Dermis blood vessel endothelial cell (primary cell): ENCODE measurements around the gene CHEK1. TPM values are rescaled to one million over a fixed set of nuclear protein-coding genes. Genes with fewer than 3 reads are reported as not detected.
A peak's percentile ranks its signal among the peaks of the same experiment; 100 is the strongest.
"Not testable (repeated sequence)": the region's sequence is repeated elsewhere in the genome, so short reads cannot be mapped to it uniquely, and the experiment has no call there.

Experiments
- DNase-seq: peaks from one replicate; pipeline ENCODE4 v3.0.0; 2010
- total RNA-seq: library from RNA; depleted of rRNA; stranded (reverse); fragments of >200 nt; gene quantifications from 2 replicates; pipeline ENCODE4 v1.2.3, GENCODE V29; 2014

Gene CHEK1
- total RNA-seq, 1 donor from 2014 or later = 20.1 TPM

GRCh38 chr11:125701018-125701610 lies 76.2 kb downstream of the CHEK1 start:
- DNase-seq = no peak

GRCh38 chr11:125701858-125702621 lies 77.1 kb downstream of the CHEK1 start:
- no peak for DNase-seq

- not testable (repeated sequence) for DNase-seq
These were observed 79.7 kb downstream of the CHEK1 start for GRCh38 chr11:125704686-125705085.

GRCh38 chr11:125720781-125721180 lies 95.8 kb downstream of the CHEK1 start:
- no peak for DNase-seq

GRCh38 chr11:125724125-125724524 lies 99.2 kb downstream of the CHEK1 start:
- peak; percentile 38 for DNase-seq

Other genes starting within 250 kb of the CHEK1 start
- 52.5 and 54.1 TPM in 2 replicates for gene FEZ1, start 128.9 kb upstream of the CHEK1 start, total RNA-seq
- gene EI24, start 55.7 kb upstream of the CHEK1 start, total RNA-seq = 122 and 152 TPM in 2 replicates
- gene STT3A, start 32.3 kb upstream of the CHEK1 start, total RNA-seq = 158 and 204 TPM in 2 replicates
- not detected in 2 replicates for gene ACRV1, start 55.7 kb downstream of the CHEK1 start, total RNA-seq
- gene PATE1, start 121.1 kb downstream of the CHEK1 start, total RNA-seq = not detected in 2 replicates
- gene PATE2, start 153.7 kb downstream of the CHEK1 start, total RNA-seq = not detected in 2 replicates
- not detected in 2 replicates for gene PATE3, start 163.0 kb downstream of the CHEK1 start, total RNA-seq
- not detected in 2 replicates for gene PATE4, start 208.2 kb downstream of the CHEK1 start, total RNA-seq